ENCODE data around the gene MSANTD2. TPM values are rescaled to one million over a fixed set of nuclear protein-coding genes. Genes with fewer than 3 reads are reported as not detected.

The MSANTD2 gene
- total and polyA plus RNA-seq, 2 experiments from 2014 or later: 18.7 to 34.4 TPM

- TF ChIP-seq EZH2 (IDR thresholded peaks at IDR 0.05; ENCODE audit: low read depth, unreplicated experiment): peak; percentile 54
- no peak for TF ChIP-seq ETS1 (IDR thresholded peaks at IDR 0.05)
- no peak for TF ChIP-seq POLR2AphosphoS5 (IDR thresholded peaks at IDR 0.05; ENCODE audit: low read depth)
- TF ChIP-seq EZH2phosphoT487 (IDR thresholded peaks at IDR 0.05; ENCODE audit: unreplicated experiment): no peak
- no peak for TF ChIP-seq ZNF462 (CRISPR knock-in tag; IDR thresholded peaks at IDR 0.05)
- Histone ChIP-seq H3K79me2 (replicated peaks; ENCODE audit: insufficient read depth) (no peaks in the 10 kb centered on the region), H3K36me3 (ENCODE audit: insufficient read depth) (no peaks in the 10 kb centered on the region), H2AFZ (no peak overlapping the region), H3K4me3 (no peak overlapping the region), H3K27me3 (ENCODE audit: insufficient read depth) (peaks cover 100% of the 10 kb centered on the region), H4K20me1 (replicated peaks; ENCODE audit: insufficient read depth) (peaks cover 5% of the 10 kb centered on the region), H3F3A (replicated peaks; ENCODE audit: low read depth) (peaks cover 8% of the 10 kb centered on the region; the same call in 1 of the 2 replicates), H3K27ac (ENCODE audit: low read depth) (no peak overlapping the region), H3K4me2 (no peak overlapping the region), H3K9me2 (ENCODE audit: insufficient read depth) (no peaks in the 10 kb centered on the region), H3K4me1 (ENCODE audit: insufficient read depth) (peaks cover 54% of the 10 kb centered on the region)
- ATAC-seq: no peak
- DNase-seq (ENCODE audit: low spot score): no peak
- Mint-ChIP-seq H3K36me3 (ENCODE audit: low read depth) (no peaks in the 10 kb centered on the region), H3K27ac (no peak overlapping the region), H3K4me1 (peaks cover 38% of the 10 kb centered on the region), H3K27me3 (ENCODE audit: insufficient read depth, low read depth, poor library complexity) (peaks cover 98% of the 10 kb centered on the region), H3K4me3 (no peak overlapping the region), H3K9me3 (no peaks in the 10 kb centered on the region; the same call in 1 of the 3 replicates)
Measured at GRCh38 chr11:124754710-124755109, 45.5 kb downstream of the MSANTD2 start.
